OCI-LY1 (cell line): Measurements from ENCODE around the gene CCDC85C.

ENCODE experiments used
- CTCF ChIP-seq: fragments of 200-600 bp; sonication (generic), shearing (Covaris generic); IDR thresholded peaks from 2 replicates; pipeline ENCODE4 v1.5.1; 2017; ENCODE audit warnings: mild to moderate bottlenecking, antibody characterized with exemption, low read length, moderate library complexity, mixed read lengths
- EZH2 ChIP-seq: fragments of 200-600 bp; sonication (generic), shearing (Covaris generic); IDR thresholded peaks from 2 replicates; pipeline ENCODE4 v1.8.0; 2017; ENCODE audit warnings: borderline replicate concordance, mixed run types, mild to moderate bottlenecking, antibody characterized with exemption, low read length, moderate library complexity, mixed read lengths

GRCh38 chr14:99612071-99612737 is 8.2 kb upstream of the CCDC85C start:
- TF ChIP-seq CTCF (no peak), EZH2 (no peak)
